Measurements from ENCODE around the gene PTPA. TPM values are rescaled to one million over a fixed set of nuclear protein-coding genes. Genes with fewer than 3 reads are reported as not detected.

PTPA gene
- polyA plus RNA-seq, 1 donor from 2014 or later = 62.8 TPM

GRCh38 chr9:129133082-129133481 lies 21.9 kb downstream of the PTPA start:
- no peak overlapping the region for H3K4me2 ChIP-seq (ENCODE audit: low read length)
- no peaks in the 10 kb centered on the region for H3K27me3 ChIP-seq (ENCODE audit: insufficient read depth, low read depth, low read length)
- no peaks in the 10 kb centered on the region for H3F3A ChIP-seq (ENCODE audit: insufficient read depth, low read length, poor library complexity, severe bottlenecking)
- H2AFZ ChIP-seq (ENCODE audit: low read depth, low read length) = no peak overlapping the region
- H3K9me2 ChIP-seq (ENCODE audit: insufficient read depth, low read length) = no peaks in the 10 kb centered on the region
- peaks cover 5% of the 10 kb centered on the region for H3K36me3 ChIP-seq (ENCODE audit: insufficient read depth, low read length)
- TF ChIP-seq POLR2AphosphoS5 (IDR thresholded peaks at IDR 0.05) = no peak
- TF ChIP-seq REST (IDR thresholded peaks at IDR 0.05; ENCODE audit: borderline replicate concordance) = no peak
- no peak for TF ChIP-seq TAF1 (IDR thresholded peaks at IDR 0.05; ENCODE audit: low read depth)
- TF ChIP-seq SMC3 (conservative IDR thresholded peaks at IDR 0.05; ENCODE audit: poor library complexity) = no peak
- TF ChIP-seq RAD21 (conservative IDR thresholded peaks at IDR 0.05) = no peak
- no peak for TF ChIP-seq EP300 (conservative IDR thresholded peaks at IDR 0.05; ENCODE audit: poor library complexity, severe bottlenecking)
- TF ChIP-seq CTCF (IDR thresholded peaks at IDR 0.05; ENCODE audit: poor library complexity, severe bottlenecking) = no peak
- no peak for TF ChIP-seq EZH2 (IDR thresholded peaks at IDR 0.05; ENCODE audit: borderline replicate concordance, insufficient read depth, low read length, poor library complexity, severe bottlenecking)
- TF ChIP-seq MXI1 (conservative IDR thresholded peaks at IDR 0.05; ENCODE audit: poor library complexity, severe bottlenecking) = no peak
- H3K9ac ChIP-seq (ENCODE audit: low read length) = no peak overlapping the region
- H3K9me3 ChIP-seq (ENCODE audit: low read length) = no peaks in the 10 kb centered on the region
- no peak overlapping the region for H3K27ac ChIP-seq (ENCODE audit: low read length)
- no peak overlapping the region for H3K4me3 ChIP-seq (ENCODE audit: low read length)
- H3K79me2 ChIP-seq (replicated peaks; ENCODE audit: insufficient read depth, low read length) = no peaks in the 10 kb centered on the region
- no peaks in the 10 kb centered on the region for H4K20me1 ChIP-seq (ENCODE audit: insufficient read depth)

GRCh38 chr9:129135476-129135875 lies 24.3 kb downstream of the PTPA start:
- Histone ChIP-seq H4K20me1 (ENCODE audit: insufficient read depth) (no peaks in the 10 kb centered on the region), H3K9ac (ENCODE audit: low read length) (no peak overlapping the region), H3K4me3 (ENCODE audit: low read length) (no peak overlapping the region), H3K9me3 (ENCODE audit: low read length) (no peaks in the 10 kb centered on the region), H3K79me2 (replicated peaks; ENCODE audit: insufficient read depth, low read length) (no peaks in the 10 kb centered on the region), H3K27me3 (ENCODE audit: insufficient read depth, low read depth, low read length) (no peaks in the 10 kb centered on the region), H3K27ac (ENCODE audit: low read length) (no peak overlapping the region), H3K36me3 (ENCODE audit: insufficient read depth, low read length) (peaks cover 5% of the 10 kb centered on the region), H3F3A (ENCODE audit: insufficient read depth, low read length, poor library complexity, severe bottlenecking) (no peaks in the 10 kb centered on the region), H3K9me2 (ENCODE audit: insufficient read depth, low read length) (no peaks in the 10 kb centered on the region), H2AFZ (ENCODE audit: low read depth, low read length) (no peak overlapping the region), H3K4me2 (ENCODE audit: low read length) (no peak overlapping the region)
- no peak for TF ChIP-seq EP300 (conservative IDR thresholded peaks at IDR 0.05; ENCODE audit: poor library complexity, severe bottlenecking)
- no peak for TF ChIP-seq SMC3 (conservative IDR thresholded peaks at IDR 0.05; ENCODE audit: poor library complexity)
- TF ChIP-seq CTCF (IDR thresholded peaks at IDR 0.05; ENCODE audit: poor library complexity, severe bottlenecking) = no peak
- no peak for TF ChIP-seq TAF1 (IDR thresholded peaks at IDR 0.05; ENCODE audit: low read depth)
- TF ChIP-seq RAD21 (conservative IDR thresholded peaks at IDR 0.05) = no peak
- TF ChIP-seq EZH2 (IDR thresholded peaks at IDR 0.05; ENCODE audit: borderline replicate concordance, insufficient read depth, low read length, poor library complexity, severe bottlenecking) = no peak
- no peak for TF ChIP-seq POLR2AphosphoS5 (IDR thresholded peaks at IDR 0.05)
- no peak for TF ChIP-seq REST (IDR thresholded peaks at IDR 0.05; ENCODE audit: borderline replicate concordance)
- TF ChIP-seq MXI1 (conservative IDR thresholded peaks at IDR 0.05; ENCODE audit: poor library complexity, severe bottlenecking) = no peak
